Neuronal stem cell (in vitro differentiated cells): ENCODE data around the gene CACNA2D2.

ENCODE experiments used
- DNase-seq: peaks from one replicate; pipeline ENCODE4 v3.0.0-alpha.2; 2013; ENCODE audit warnings: low spot score
- H2AFZ ChIP-seq: one replicate; pipeline ENCODE4 v1.6.1; 2013; ENCODE audit warnings: mild to moderate bottlenecking, low read length, inconsistent platforms
- H2AK5ac ChIP-seq: 2 replicates; pipeline ENCODE4 v1.6.1; 2013; ENCODE audit warnings: low read depth, mild to moderate bottlenecking, inconsistent platforms, low read length, moderate library complexity, mixed read lengths
- H2BK120ac ChIP-seq: 2 replicates; pipeline ENCODE4 v1.6.1; 2013; ENCODE audit warnings: low read depth, mild to moderate bottlenecking, inconsistent platforms, low read length, moderate library complexity, mixed read lengths
- H2BK12ac ChIP-seq: one replicate; pipeline ENCODE4 v1.6.1; 2013; ENCODE audit warnings: low read length, inconsistent platforms
- H2BK15ac ChIP-seq: 2 replicates; pipeline ENCODE4 v1.6.1; 2013; ENCODE audit warnings: mild to moderate bottlenecking, low read length, inconsistent platforms, mixed read lengths
- H2BK5ac ChIP-seq: one replicate; pipeline ENCODE4 v1.6.1; 2013; ENCODE audit warnings: inconsistent platforms, mild to moderate bottlenecking, low read length, moderate library complexity
- H3K14ac ChIP-seq: one replicate; pipeline ENCODE4 v1.6.1; 2013; ENCODE audit warnings: low read length, inconsistent platforms
- H3K18ac ChIP-seq: 2 replicates; pipeline ENCODE4 v1.6.1; 2013; ENCODE audit warnings: low read length, inconsistent platforms
- H3K23ac ChIP-seq: 2 replicates; pipeline ENCODE4 v1.6.1; 2013; ENCODE audit warnings: low read depth, mild to moderate bottlenecking, mixed read lengths, low read length, inconsistent platforms; ENCODE audit not compliant: poor library complexity
- H3K27ac ChIP-seq: replicated peaks from 3 replicates; pipeline ENCODE4 v1.5.1; 2013; ENCODE audit warnings: low read length, inconsistent platforms
- H3K27me3 ChIP-seq, 3 experiments: 2 replicates each; pipeline ENCODE4 v1.6.1; 2013; ENCODE audit warnings: low read length in 3 of 3, mild to moderate bottlenecking in 2 of 3, inconsistent platforms in 1 of 3, low read depth in 1 of 3, mixed read lengths in 1 of 3, moderate library complexity in 1 of 3; ENCODE audit not compliant: control insufficient read depth in 3 of 3, insufficient read depth in 3 of 3
- H3K36me3 ChIP-seq, 2 donors: replicated peaks in 1 of 2; 2 replicates each; pipeline ENCODE4 v1.6.1; 2013; ENCODE audit warnings: low read length in 2 of 2; ENCODE audit not compliant: control insufficient read depth in 2 of 2, insufficient read depth in 2 of 2
- H3K4ac ChIP-seq: 2 replicates; pipeline ENCODE4 v1.6.1; 2013; ENCODE audit warnings: inconsistent platforms, mild to moderate bottlenecking, low read length, moderate library complexity
- H3K4me1 ChIP-seq, 2 donors: 1 replicate in 1 of 2; 2 replicates in 1 of 2; pipeline ENCODE4 v1.6.1; 2013; ENCODE audit warnings: low read length in 2 of 2, low read depth in 1 of 2; ENCODE audit not compliant: control insufficient read depth in 2 of 2, insufficient read depth in 1 of 2
- H3K4me2 ChIP-seq: one replicate; pipeline ENCODE4 v1.6.1; 2013; ENCODE audit warnings: mild to moderate bottlenecking, low read length, inconsistent platforms; ENCODE audit not compliant: insufficient read depth, poor library complexity, severe bottlenecking
- H3K4me3 ChIP-seq, 2 donors: 2 replicates each; pipeline ENCODE4 v1.5.1; 2013; ENCODE audit warnings: low read length in 2 of 2, mild to moderate bottlenecking in 2 of 2, inconsistent platforms in 1 of 2, moderate library complexity in 1 of 2
- H3K79me1 ChIP-seq: one replicate; pipeline ENCODE4 v1.6.1; 2013; ENCODE audit warnings: low read depth, mild to moderate bottlenecking, inconsistent platforms, low read length, moderate library complexity
- H3K9ac ChIP-seq: one replicate; pipeline ENCODE4 v1.6.1; 2013; ENCODE audit warnings: mild to moderate bottlenecking, low read depth, low read length, inconsistent platforms; ENCODE audit not compliant: poor library complexity
- H3K9me3 ChIP-seq, 2 donors: replicated peaks in 1 of 2; 2 replicates each; pipeline versions ENCODE3 to v1.6.1; 2013; ENCODE audit warnings: low read length in 2 of 2, mild to moderate bottlenecking in 2 of 2, inconsistent platforms in 1 of 2, low read depth in 1 of 2, mixed read lengths in 1 of 2, moderate library complexity in 1 of 2; ENCODE audit not compliant: control insufficient read depth in 2 of 2, insufficient read depth in 1 of 2
- H4K8ac ChIP-seq: one replicate; pipeline ENCODE4 v1.6.1; 2013; ENCODE audit warnings: low read depth, mild to moderate bottlenecking, inconsistent platforms, low read length, moderate library complexity
- H4K91ac ChIP-seq: one replicate; pipeline ENCODE4 v1.6.1; 2013; ENCODE audit warnings: low read length, low read depth, mild to moderate bottlenecking, inconsistent platforms; ENCODE audit not compliant: poor library complexity
- WGBS, 2 donors: extraction: QIAGEN DNeasy Blood & Tissue Kit; methylation state at CpG; one replicate each; pipeline ENCODE4 v1.1.7; 2013; ENCODE audit warnings: missing lambda C conversion rate in 2 of 2, mixed read lengths in 1 of 2; ENCODE audit not compliant: insufficient read length in 2 of 2, insufficient replicate concordance in 1 of 2; ENCODE audit errors: extremely low coverage in 2 of 2; 5-methylcytosine and 5-hydroxymethylcytosine counted together

Gene CACNA2D2

DNA sequence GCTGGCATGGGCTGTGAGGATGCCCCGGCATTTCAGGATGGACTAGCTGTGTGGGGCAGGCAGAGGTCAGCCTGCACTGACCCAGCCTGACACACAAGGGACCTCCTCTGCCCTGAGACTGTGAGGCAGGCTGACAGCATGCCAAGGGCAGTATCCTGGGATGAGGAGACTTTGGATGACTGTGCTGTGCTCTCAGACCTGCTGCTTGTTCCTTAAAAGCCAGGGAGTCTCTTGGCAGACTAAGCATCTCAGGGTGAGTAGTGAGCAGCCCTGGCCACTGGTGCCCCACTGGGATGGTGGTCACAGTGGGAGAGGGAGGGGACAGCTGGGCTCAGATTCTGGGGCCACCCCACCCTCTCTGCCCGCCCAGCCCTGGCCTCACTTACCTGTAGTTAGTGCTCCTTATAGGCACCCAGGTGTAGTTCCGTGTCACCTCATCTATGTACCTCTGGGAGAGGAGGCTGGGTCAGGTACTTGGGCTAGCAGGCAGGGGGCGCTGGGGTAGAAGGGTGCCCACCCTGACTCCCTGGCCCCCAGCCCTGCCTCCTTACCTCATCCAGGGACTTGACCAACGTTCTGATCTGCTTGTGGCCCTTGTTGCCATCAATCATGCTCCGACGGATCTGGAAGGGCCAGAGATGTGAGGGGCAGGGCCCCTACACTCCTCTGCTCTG, 128.0 kb downstream of the CACNA2D2 start:
- H3K14ac ChIP-seq, result peak overlapping the region; percentile 97
- H3K9me3 ChIP-seq, result peaks cover 0 to 2% of the 10 kb centered on the region in 2 donors
- no peak for DNase-seq
- H3K9ac ChIP-seq, result peak overlapping the region; percentile 79
- peak overlapping the region; percentile 97 for H2BK5ac ChIP-seq
- peak overlapping the region; percentile 87 for H2BK15ac ChIP-seq
- H2BK12ac ChIP-seq, result peak overlapping the region; percentile 47
- peak overlapping the region; percentile 89 for H2BK120ac ChIP-seq
- no CpG with 5 or more reads among the region's 7 CpGs for WGBS, 2 donors
- no peak overlapping the region for H2AFZ ChIP-seq
- H2AK5ac ChIP-seq, result peak overlapping the region; percentile 99
- H3K27me3 ChIP-seq, result peaks cover 0 to 5% (median 0%) of the 10 kb centered on the region in 3 experiments
- no peak overlapping the region for H3K4me3 ChIP-seq
- H3K79me1 ChIP-seq, result peaks cover 6% of the 10 kb centered on the region
- peaks cover 35 to 43% of the 10 kb centered on the region in 2 donors for H3K4me1 ChIP-seq
- peak overlapping the region; percentile 77 for H3K4ac ChIP-seq
- no peak overlapping the region for H3K4me2 ChIP-seq
- H4K91ac ChIP-seq, result no peak overlapping the region
- peak overlapping the region; percentile 83 for H3K23ac ChIP-seq
- peak overlapping the region; percentile 99 for H3K18ac ChIP-seq
- H3K36me3 ChIP-seq, result peaks cover 0 to 5% of the 10 kb centered on the region in 2 donors
- H4K8ac ChIP-seq, result no peak overlapping the region
- peak overlapping the region; percentile 42 for H3K27ac ChIP-seq

DNA sequence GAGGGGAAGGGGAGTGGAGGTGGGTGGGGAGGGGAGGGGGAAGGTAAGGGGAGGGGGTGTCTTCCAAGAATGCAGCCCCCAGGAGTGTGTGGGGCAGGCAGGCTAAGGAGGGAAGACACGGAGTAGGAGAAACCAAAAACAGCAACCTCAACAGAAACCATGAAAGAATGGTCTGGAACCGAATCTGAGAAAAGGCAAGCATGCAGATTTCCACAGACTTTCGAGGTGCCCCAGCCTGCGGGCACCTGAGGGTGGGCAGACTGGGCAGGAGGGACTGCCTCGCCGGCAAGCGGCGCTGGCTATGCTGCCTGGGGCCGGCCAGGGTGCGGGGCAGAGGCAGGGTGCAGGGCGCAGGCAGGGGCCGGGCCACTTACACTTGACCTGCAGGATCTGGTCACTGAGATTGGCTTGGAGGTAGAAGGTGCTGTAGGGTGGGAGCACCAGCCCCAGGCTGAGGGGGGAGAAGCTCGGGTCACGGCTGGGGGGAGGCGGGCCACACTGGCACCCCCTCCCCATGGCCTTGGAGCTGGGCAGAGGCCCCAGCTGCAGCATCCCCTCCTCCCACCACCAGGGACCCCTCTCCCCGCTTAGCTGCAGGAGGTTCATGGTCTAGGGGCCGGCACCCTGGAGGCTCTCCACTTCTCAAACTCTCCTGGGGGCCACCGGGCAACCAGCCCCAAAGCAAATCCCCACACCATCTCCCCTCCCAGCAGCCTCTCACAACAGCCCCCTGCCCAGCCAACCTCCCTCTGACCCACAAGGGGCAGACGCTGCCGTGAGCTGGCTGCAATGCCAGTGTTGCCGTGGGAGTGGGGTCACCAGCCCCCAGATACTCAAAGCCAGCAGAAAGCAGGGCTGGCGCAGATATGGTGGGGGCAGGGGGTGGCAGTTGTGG, 128.8 kb downstream of the CACNA2D2 start:
- peak overlapping the region; percentile 87 for H2BK15ac ChIP-seq
- H3K4me1 ChIP-seq, result peaks cover 35 to 43% of the 10 kb centered on the region in 2 donors
- H3K36me3 ChIP-seq, result peaks cover 0 to 5% of the 10 kb centered on the region in 2 donors
- H3K4me3 ChIP-seq, result no peak overlapping the region
- H3K23ac ChIP-seq, result peak overlapping the region; percentile 83
- H3K4ac ChIP-seq, result peak overlapping the region; percentile 100
- H3K27ac ChIP-seq, result peak overlapping the region; percentile 75
- H3K79me1 ChIP-seq, result peaks cover 6% of the 10 kb centered on the region
- peaks cover 0 to 2% of the 10 kb centered on the region in 2 donors for H3K9me3 ChIP-seq
- H3K14ac ChIP-seq, result peak overlapping the region; percentile 97
- H4K91ac ChIP-seq, result no peak overlapping the region
- peak overlapping the region; percentile 19 for H3K4me2 ChIP-seq
- WGBS, 2 donors, result no CpG with 5 or more reads among the region's 22 CpGs
- H2BK12ac ChIP-seq, result peak overlapping the region; percentile 93
- peak overlapping the region; percentile 99 for H3K18ac ChIP-seq
- H2BK5ac ChIP-seq, result peak overlapping the region; percentile 97
- peak overlapping the region; percentile 79 for H3K9ac ChIP-seq
- H4K8ac ChIP-seq, result no peak overlapping the region
- peak overlapping the region; percentile 89 for H2BK120ac ChIP-seq
- peaks cover 0 to 9% (median 0%) of the 10 kb centered on the region in 3 experiments for H3K27me3 ChIP-seq
- H2AK5ac ChIP-seq, result peak overlapping the region; percentile 99
- no peak overlapping the region for H2AFZ ChIP-seq
- DNase-seq, result no peak

DNA sequence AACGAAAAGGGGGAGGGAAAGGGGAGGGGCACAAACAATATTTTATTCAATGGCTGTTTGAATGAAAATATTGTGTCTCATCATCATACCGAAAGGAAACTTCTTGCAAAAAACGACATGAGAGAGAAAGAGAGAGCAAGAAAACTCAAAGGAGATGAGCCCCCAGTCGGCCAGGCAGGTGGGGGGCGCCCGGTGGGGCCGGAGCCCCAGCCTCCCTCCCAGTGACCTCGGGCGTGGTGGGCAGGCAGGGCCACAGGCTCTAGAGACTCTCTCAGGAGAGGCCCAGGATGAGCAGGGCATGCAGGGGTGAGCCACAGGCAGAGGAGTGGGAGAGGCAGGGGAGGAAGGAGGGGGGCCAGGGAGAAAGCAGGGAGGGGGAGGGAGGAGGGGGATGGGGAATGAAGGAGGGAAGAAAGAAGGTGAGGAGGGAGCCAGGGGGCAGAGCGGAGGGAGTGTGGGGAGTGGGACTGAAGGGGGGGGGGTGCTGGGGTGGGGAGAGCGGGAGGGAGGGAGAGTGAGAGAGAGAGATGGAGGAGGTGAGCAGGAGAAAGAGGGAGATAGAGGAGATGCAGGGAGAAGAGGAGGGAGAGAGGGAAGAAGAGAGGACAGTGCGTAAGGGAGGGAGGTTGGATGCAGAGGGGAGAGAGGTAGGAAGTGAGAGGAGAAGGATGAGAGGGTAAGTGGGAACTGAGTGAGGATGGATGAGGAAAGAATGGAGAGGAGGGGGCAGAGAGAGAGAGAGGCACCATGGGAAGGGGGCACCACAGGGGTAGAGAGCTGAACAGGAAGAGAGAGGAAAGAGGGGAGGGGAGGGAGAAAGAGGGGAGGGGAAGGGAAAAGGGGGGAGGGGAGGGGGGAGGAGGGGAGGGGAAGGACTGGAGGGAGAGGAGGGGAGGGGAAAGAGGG, 130.0 kb downstream of the CACNA2D2 start:
- Histone ChIP-seq H2BK5ac (no peak overlapping the region), H3K4me3 (no peak overlapping the region), H2AK5ac (peak overlapping the region; percentile 95), H3K9me3 (peaks cover 0 to 2% of the 10 kb centered on the region in 2 donors), H3K4me2 (no peak overlapping the region), H4K8ac (peak overlapping the region; percentile 78), H4K91ac (no peak overlapping the region), H3K27me3 (peaks cover 0 to 20% (median 0%) of the 10 kb centered on the region in 3 experiments), H3K4me1 (peaks cover 35 to 39% of the 10 kb centered on the region in 2 donors), H3K9ac (no peak overlapping the region), H2BK120ac (no peak overlapping the region), H3K36me3 (peaks cover 0 to 3% of the 10 kb centered on the region in 2 donors), H3K4ac (no peak overlapping the region), H3K18ac (peak overlapping the region; percentile 95), H2BK12ac (peak overlapping the region; percentile 18), H2AFZ (no peak overlapping the region), H3K79me1 (peaks cover 4% of the 10 kb centered on the region), H3K14ac (peak overlapping the region; percentile 78), H2BK15ac (no peak overlapping the region), H3K27ac (peak overlapping the region; percentile 61), H3K23ac (no peak overlapping the region)
- DNase-seq, result no peak
- WGBS, 2 donors, result no CpG with 5 or more reads among the region's 12 CpGs
